Effector memory CD4-positive, alpha-beta T cell (primary cell): ENCODE data around the gene NAALADL2.

Experiments
- DNase-seq, 3 donors: peaks; one replicate each; pipeline ENCODE4 v3.0.0-alpha.2; 2020
- H3K27ac ChIP-seq: 2 replicates; pipeline ENCODE4 v1.7.0; 2013; ENCODE audit warnings: mild to moderate bottlenecking, low read length, moderate library complexity; ENCODE audit not compliant: insufficient read depth, poor library complexity, severe bottlenecking
- H3K27me3 ChIP-seq: replicated peaks from 2 replicates; pipeline ENCODE4 v1.7.0; 2013; ENCODE audit warnings: mild to moderate bottlenecking, low read length; ENCODE audit not compliant: insufficient read depth, control insufficient read depth, poor library complexity, severe bottlenecking
- H3K36me3 ChIP-seq: 2 replicates; pipeline ENCODE4 v1.7.0; 2013; ENCODE audit warnings: mild to moderate bottlenecking, low read length, moderate library complexity; ENCODE audit not compliant: control insufficient read depth, insufficient read depth
- H3K4me1 ChIP-seq: 2 replicates; pipeline ENCODE4 v1.7.0; 2013; ENCODE audit warnings: low read length, mild to moderate bottlenecking; ENCODE audit not compliant: control insufficient read depth, insufficient read depth, poor library complexity, severe bottlenecking
- H3K4me3 ChIP-seq: 2 replicates; pipeline ENCODE4 v1.7.0; 2013; ENCODE audit warnings: low read length, low read depth, mild to moderate bottlenecking; ENCODE audit not compliant: insufficient read depth, poor library complexity, severe bottlenecking
- H3K9me3 ChIP-seq: 2 replicates; pipeline ENCODE4 v1.7.0; 2013; ENCODE audit warnings: mild to moderate bottlenecking, low read length, moderate library complexity; ENCODE audit not compliant: control insufficient read depth
- total RNA-seq, 3 donors: gene quantifications; one replicate each; lab custom pipeline; 2026; lab: John Stamatoyannopoulos, UW

Gene NAALADL2
- 0 to 0.19 (median 0) reads per million in 3 donors for total RNA-seq

DNA sequence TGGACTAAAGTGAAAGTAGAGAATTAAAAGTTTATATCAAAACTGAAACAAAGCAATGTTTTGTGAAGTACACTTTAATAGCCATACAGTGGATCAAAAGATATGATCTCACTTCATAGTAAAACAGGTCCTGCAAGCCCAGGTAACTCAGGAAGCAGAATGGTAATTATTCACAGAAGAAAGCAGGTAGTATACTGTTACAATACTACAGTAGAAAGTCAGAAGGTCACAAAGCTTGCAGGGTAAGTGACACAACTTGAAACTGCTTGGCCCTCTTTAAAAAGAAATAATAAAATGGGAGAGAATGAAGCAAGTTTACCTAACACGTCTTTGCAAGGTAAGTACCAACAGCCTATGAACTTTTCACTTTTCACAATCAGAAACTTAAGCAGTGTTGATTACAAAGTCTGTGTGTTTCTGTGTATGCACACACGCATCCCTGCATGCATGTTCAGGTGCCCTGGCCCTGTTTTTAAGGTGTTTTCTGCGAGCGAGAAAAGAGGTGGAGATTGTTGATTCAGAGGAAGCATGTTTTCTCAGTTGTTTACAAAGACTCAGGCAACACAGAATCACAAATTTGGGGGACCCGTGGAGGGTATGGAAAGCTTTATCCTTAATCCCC, at the start of gene NAALADL2:
TSS of gene NAALADL2 (plus strand) at position 221 of the 622 bp plus-strand sequence.
- Histone ChIP-seq H3K4me3 (no peak within 1 kb of the TSS), H3K27me3 (no peaks in the 10 kb centered on the region), H3K9me3 (no peaks in the 10 kb centered on the region), H3K36me3 (no peaks in the 10 kb centered on the region), H3K4me1 (no peaks in the 10 kb centered on the region), H3K27ac (no peak within 1 kb of the TSS)
- DNase-seq = no peak

DNA sequence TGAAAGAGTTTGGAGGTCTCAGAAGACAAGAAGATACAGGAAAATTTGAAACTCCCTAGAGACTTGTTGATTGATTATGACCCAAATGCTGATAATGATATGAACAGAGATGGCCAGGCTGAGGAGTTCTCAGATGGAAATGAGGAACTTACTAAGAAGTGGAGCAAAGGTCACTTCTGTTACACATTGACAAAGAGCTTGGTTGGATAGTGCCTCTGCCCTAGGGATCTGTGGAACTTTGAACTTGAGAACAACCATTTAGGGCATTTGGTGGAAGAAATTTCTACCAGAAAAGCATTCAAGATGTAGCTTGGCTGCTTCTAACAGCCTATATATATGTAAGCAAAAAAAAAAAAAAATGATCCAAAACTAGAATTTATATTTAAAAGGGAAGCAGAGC, 48.9 kb upstream of the NAALADL2 start:
- H3K27ac ChIP-seq = no peak overlapping the region
- no peaks in the 10 kb centered on the region for H3K36me3 ChIP-seq
- no peak overlapping the region for H3K4me3 ChIP-seq
- no peaks in the 10 kb centered on the region for H3K9me3 ChIP-seq
- DNase-seq = no peak
- no peaks in the 10 kb centered on the region for H3K27me3 ChIP-seq
- no peaks in the 10 kb centered on the region for H3K4me1 ChIP-seq

- Histone ChIP-seq H3K27ac (no peak overlapping the region), H3K36me3 (no peaks in the 10 kb centered on the region), H3K9me3 (no peaks in the 10 kb centered on the region), H3K27me3 (no peaks in the 10 kb centered on the region), H3K4me1 (no peaks in the 10 kb centered on the region), H3K4me3 (no peak overlapping the region)
- no peak for DNase-seq
These were observed 46.8 kb upstream of the NAALADL2 start for GRCh38 chr3:174812172-174812862.

GRCh38 chr3:174815750-174816149, 43.4 kb upstream of the NAALADL2 start:
- Histone ChIP-seq H3K36me3 (no peaks in the 10 kb centered on the region), H3K27me3 (no peaks in the 10 kb centered on the region), H3K4me1 (no peaks in the 10 kb centered on the region), H3K9me3 (no peaks in the 10 kb centered on the region), H3K27ac (no peak overlapping the region), H3K4me3 (no peak overlapping the region)
- no peak for DNase-seq

DNA sequence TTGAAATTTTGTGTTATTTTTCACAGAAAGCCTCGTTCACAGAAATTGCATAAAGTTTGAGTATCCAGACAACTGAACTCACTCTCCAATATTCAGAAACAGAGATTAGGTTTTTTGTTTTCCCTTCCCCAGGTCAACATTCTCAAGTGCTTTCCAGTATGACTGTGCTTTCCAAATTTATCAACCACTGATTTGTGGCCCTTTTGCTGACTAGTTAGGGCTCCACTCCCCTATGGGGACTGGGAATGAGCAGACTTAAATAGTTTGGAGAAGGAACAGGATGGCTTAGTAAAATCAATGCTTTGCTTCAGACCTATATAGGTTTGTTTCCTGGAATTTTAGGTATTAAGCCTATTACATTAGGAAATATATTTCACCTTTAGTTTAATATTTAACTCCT, 38.2 kb upstream of the NAALADL2 start:
- Histone ChIP-seq H3K36me3 (no peaks in the 10 kb centered on the region), H3K27ac (no peak overlapping the region), H3K4me1 (no peaks in the 10 kb centered on the region), H3K9me3 (no peaks in the 10 kb centered on the region), H3K4me3 (no peak overlapping the region), H3K27me3 (no peaks in the 10 kb centered on the region)
- DNase-seq = no peak

DNA sequence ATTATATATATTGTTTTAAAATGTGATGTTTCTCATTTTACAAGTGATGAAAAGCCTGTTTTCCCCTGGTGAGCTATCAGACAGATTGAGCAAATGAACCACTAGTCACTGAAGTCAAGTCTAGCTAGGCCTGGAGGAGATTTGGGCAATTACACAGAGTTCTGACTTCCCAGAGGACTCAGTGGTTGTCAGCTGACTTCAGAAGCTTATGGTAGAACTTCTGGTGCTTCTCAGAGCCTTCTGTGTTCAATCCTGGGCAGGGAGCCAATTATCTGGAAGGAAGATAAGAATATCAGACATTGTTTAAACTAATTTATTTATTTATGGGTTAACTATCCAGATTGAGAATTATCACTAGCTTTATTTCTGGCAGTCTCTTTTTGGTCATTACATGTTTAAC, 37.7 kb upstream of the NAALADL2 start:
- no peak for DNase-seq
- Histone ChIP-seq H3K36me3 (no peaks in the 10 kb centered on the region), H3K4me1 (no peaks in the 10 kb centered on the region), H3K27me3 (no peaks in the 10 kb centered on the region), H3K4me3 (no peak overlapping the region), H3K9me3 (no peaks in the 10 kb centered on the region), H3K27ac (no peak overlapping the region)

DNA sequence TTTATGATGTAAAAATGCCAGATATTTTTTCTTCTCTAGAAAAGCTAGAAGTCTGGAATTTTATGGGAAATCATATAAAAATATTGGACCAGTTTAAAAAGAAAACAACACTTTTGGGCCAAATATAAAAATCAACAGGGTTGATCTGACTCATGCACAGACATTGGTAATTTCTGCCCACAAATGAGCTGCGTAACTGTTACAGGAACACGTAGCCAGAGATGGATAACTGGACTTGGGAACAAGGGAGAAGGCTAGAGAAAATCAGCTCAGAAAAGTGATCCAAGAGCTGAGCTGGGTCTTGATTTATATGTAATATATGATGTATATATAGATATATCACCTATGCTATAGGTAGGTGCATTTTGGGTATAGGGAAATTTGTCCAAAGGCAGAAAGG, 36.8 kb upstream of the NAALADL2 start:
- no peaks in the 10 kb centered on the region for H3K4me1 ChIP-seq
- no peaks in the 10 kb centered on the region for H3K36me3 ChIP-seq
- H3K4me3 ChIP-seq = no peak overlapping the region
- no peak overlapping the region for H3K27ac ChIP-seq
- no peak for DNase-seq
- no peaks in the 10 kb centered on the region for H3K9me3 ChIP-seq
- H3K27me3 ChIP-seq = no peaks in the 10 kb centered on the region

DNA sequence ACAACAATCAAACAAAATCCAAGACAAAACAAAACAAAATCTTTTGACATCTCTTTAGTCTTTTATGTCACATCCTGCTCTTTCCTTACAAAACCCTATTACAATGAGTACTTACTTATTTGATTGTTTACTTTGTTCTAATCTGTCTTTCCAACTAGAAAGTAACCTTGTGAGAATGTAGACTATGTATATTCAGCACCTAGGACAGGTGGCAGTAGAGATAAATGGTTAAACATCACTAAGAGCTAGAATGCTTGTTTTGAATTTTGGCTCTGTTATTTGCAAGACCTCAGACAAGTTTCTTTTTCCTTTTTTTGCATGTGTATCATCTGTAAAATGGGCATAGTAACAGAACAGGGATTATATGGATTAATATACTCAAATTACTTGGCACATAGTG, 33.1 kb upstream of the NAALADL2 start:
- DNase-seq = no peak
- no peak overlapping the region for H3K4me3 ChIP-seq
- no peaks in the 10 kb centered on the region for H3K36me3 ChIP-seq
- no peaks in the 10 kb centered on the region for H3K27me3 ChIP-seq
- H3K4me1 ChIP-seq = no peaks in the 10 kb centered on the region
- no peaks in the 10 kb centered on the region for H3K9me3 ChIP-seq
- H3K27ac ChIP-seq = no peak overlapping the region

DNA sequence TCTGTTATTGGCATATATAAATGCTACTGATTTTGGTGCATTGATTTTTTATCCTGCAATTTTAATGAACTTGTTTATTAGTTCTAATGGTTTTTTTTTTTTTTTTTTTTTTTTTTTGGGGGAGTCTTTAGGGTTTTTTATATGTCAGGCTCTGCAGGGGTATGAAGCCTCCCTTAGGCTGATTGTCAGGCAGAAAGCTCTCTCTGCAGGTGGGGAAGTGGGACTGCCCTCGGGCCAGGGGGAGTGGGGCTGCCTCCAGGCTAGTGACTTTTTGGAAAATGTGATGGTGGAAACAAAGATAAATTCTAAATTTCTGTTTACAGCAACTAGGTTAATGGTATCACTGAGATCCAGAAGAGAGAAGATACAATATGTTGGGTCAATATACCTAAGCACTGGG, 14.4 kb upstream of the NAALADL2 start:
- H3K27me3 ChIP-seq = no peaks in the 10 kb centered on the region
- H3K4me1 ChIP-seq = no peaks in the 10 kb centered on the region
- no peaks in the 10 kb centered on the region for H3K9me3 ChIP-seq
- H3K4me3 ChIP-seq = no peak overlapping the region
- H3K36me3 ChIP-seq = no peaks in the 10 kb centered on the region
- DNase-seq = no peak
- no peak overlapping the region for H3K27ac ChIP-seq

GRCh38 chr3:174846055-174846454, 13.1 kb upstream of the NAALADL2 start:
- no peaks in the 10 kb centered on the region for H3K4me1 ChIP-seq
- DNase-seq = no peak
- H3K27me3 ChIP-seq = no peaks in the 10 kb centered on the region
- no peak overlapping the region for H3K4me3 ChIP-seq
- no peak overlapping the region for H3K27ac ChIP-seq
- no peaks in the 10 kb centered on the region for H3K36me3 ChIP-seq
- H3K9me3 ChIP-seq = no peaks in the 10 kb centered on the region
